K562 (cell line): ENCODE results near the gene PGD. TPM values are rescaled to one million over a fixed set of nuclear protein-coding genes. Genes with fewer than 3 reads are reported as not detected.
A peak's percentile ranks its signal among the peaks of the same experiment; 100 is the strongest.

ENCODE experiments used
- BRD4 ChIP-seq: fragments of 200-600 bp; sonication (generic); IDR thresholded peaks from 2 replicates; pipeline ENCODE4 v1.6.1; 2017; ENCODE audit warnings: inconsistent platforms
- BRF1 ChIP-seq: IDR thresholded peaks from 3 replicates; pipeline ENCODE4 v1.6.1; 2011; ENCODE audit warnings: borderline replicate concordance, mild to moderate bottlenecking; ENCODE audit not compliant: insufficient read length; ENCODE audit errors: extremely low read depth
- CBFB ChIP-seq: sonication (generic); formaldehyde crosslinking; IDR thresholded peaks from 2 replicates; pipeline ENCODE4 v1.4.0; 2020; ENCODE audit warnings: mild to moderate bottlenecking, missing genetic modification reagents
- FUS ChIP-seq: fragments of 200-400 bp; formaldehyde crosslinking; optimal IDR thresholded peaks from 2 replicates; pipeline ENCODE3; 2017; ENCODE audit warnings: low read depth, low read length
- KLF6 ChIP-seq: fragments of 250-450 bp; sonication (Bioruptor Pico); IDR thresholded peaks from 2 replicates; pipeline ENCODE4 v1.4.0; 2020; ENCODE audit warnings: mild to moderate bottlenecking, moderate library complexity, borderline replicate concordance
- PHB ChIP-seq: fragments of 250-450 bp; sonication (Bioruptor Pico); IDR thresholded peaks from 2 replicates; pipeline ENCODE4 v1.5.0; 2021
- PHF20 ChIP-seq: fragments of 450-650 bp; IDR thresholded peaks from 2 replicates; pipeline ENCODE4 v1.6.1; 2018; ENCODE audit not compliant: partially characterized antibody
- SMARCE1 ChIP-seq: fragments of 450-650 bp; IDR thresholded peaks from 2 replicates; pipeline ENCODE4 v1.7.1; 2016; ENCODE audit warnings: mild to moderate bottlenecking
- SP2 ChIP-seq: IDR thresholded peaks from 2 replicates; pipeline ENCODE4 v1.6.1; 2011; ENCODE audit warnings: mild to moderate bottlenecking, low read depth, low read length, moderate library complexity; ENCODE audit not compliant: poor library complexity, severe bottlenecking; ENCODE audit errors: extremely low read depth
- TAF1 ChIP-seq: IDR thresholded peaks from 2 replicates; pipeline ENCODE4 v1.6.1; 2011; ENCODE audit warnings: mild to moderate bottlenecking, low read length, moderate library complexity; ENCODE audit not compliant: insufficient read depth, control insufficient read depth, severe bottlenecking; ENCODE audit errors: extremely low read depth
- ZBTB1 ChIP-seq: sonication (generic); formaldehyde crosslinking; IDR thresholded peaks from 2 replicates; pipeline ENCODE4 v1.8.1; 2023; ENCODE audit warnings: missing genetic modification reagents, low read depth, mild to moderate bottlenecking, borderline replicate concordance
- ZNF134 ChIP-seq: fragments of 250-450 bp; sonication (Bioruptor Pico); conservative IDR thresholded peaks from 2 replicates; pipeline ENCODE4 v1.4.0; 2020
- ZNF140 ChIP-seq: fragments of 250-450 bp; sonication (Bioruptor Pico); IDR thresholded peaks from 2 replicates; pipeline ENCODE4 v1.8.0; 2021; ENCODE audit warnings: moderate library complexity, mild to moderate bottlenecking, inconsistent platforms
- ZNF197 ChIP-seq: fragments of 200-800 bp; sonication (Bioruptor generic); IDR thresholded peaks from 2 replicates; pipeline ENCODE4 v1.6.1; 2016; ENCODE audit warnings: low read depth, missing genetic modification characterization, missing compliant biosample characterization
- ZNF76 ChIP-seq: fragments of 250-450 bp; sonication (Bioruptor Pico); IDR thresholded peaks from 2 replicates; pipeline ENCODE4 v1.4.0; 2020; ENCODE audit warnings: mild to moderate bottlenecking, moderate library complexity, borderline replicate concordance
- polyA plus RNA-seq, 8 experiments: library from polyadenylated mRNA; depleted of rRNA in 4 of 8; stranded (reverse) in 5 of 8; unstranded in 3 of 8; fragments of >200 nt; fragmentation: Nextera tagmentation in 2 of 8; fragmentation: Illumina TruSeq in 1 of 8; extraction: Ambion mirVana in 2 of 8; extraction: Trizol in 1 of 8; gene quantifications; 2 replicates each; pipeline versions ENCODE4 v1.2.1 to v1.2.3, GENCODE V29; 2011 to 2014; ENCODE audit warnings: inconsistent platforms in 1 of 8, missing spikeins in 1 of 8
- total RNA-seq, 7 experiments: library from RNA; depleted of rRNA in 6 of 7; stranded (reverse); fragments of >200 nt in 6 of 7; fragmentation: Illumina TruSeq in 2 of 7; extraction: Trizol in 2 of 7; gene quantifications; 2 replicates each; pipeline versions ENCODE4 v1.2.1 to v1.2.3, GENCODE V29; 2011 to 2021; ENCODE audit warnings: low replicate concordance in 1 of 7
- TF ChIP-seq, protein P1 (sequence below): fragments of 250-450 bp; sonication (Bioruptor Pico); IDR thresholded peaks from 2 replicates; pipeline ENCODE4 v1.4.0; 2020
- TF ChIP-seq, protein P2 (sequence below): sonication (generic); formaldehyde crosslinking; IDR thresholded peaks from 2 replicates; pipeline ENCODE4 v1.8.0; 2023; ENCODE audit warnings: mild to moderate bottlenecking, missing genetic modification reagents
- TF ChIP-seq, protein P3 (sequence below): fragments of 250-450 bp; sonication (Bioruptor Pico); IDR thresholded peaks from 2 replicates; pipeline ENCODE4 v1.4.0; 2020; ENCODE audit warnings: borderline replicate concordance

The PGD gene
- total and polyA plus RNA-seq, 9 of the 15 experiments (the other 6 are each of a cell fraction or from before 2014, with no cell fraction given): 177 to 542 (median 270) TPM

DNA sequence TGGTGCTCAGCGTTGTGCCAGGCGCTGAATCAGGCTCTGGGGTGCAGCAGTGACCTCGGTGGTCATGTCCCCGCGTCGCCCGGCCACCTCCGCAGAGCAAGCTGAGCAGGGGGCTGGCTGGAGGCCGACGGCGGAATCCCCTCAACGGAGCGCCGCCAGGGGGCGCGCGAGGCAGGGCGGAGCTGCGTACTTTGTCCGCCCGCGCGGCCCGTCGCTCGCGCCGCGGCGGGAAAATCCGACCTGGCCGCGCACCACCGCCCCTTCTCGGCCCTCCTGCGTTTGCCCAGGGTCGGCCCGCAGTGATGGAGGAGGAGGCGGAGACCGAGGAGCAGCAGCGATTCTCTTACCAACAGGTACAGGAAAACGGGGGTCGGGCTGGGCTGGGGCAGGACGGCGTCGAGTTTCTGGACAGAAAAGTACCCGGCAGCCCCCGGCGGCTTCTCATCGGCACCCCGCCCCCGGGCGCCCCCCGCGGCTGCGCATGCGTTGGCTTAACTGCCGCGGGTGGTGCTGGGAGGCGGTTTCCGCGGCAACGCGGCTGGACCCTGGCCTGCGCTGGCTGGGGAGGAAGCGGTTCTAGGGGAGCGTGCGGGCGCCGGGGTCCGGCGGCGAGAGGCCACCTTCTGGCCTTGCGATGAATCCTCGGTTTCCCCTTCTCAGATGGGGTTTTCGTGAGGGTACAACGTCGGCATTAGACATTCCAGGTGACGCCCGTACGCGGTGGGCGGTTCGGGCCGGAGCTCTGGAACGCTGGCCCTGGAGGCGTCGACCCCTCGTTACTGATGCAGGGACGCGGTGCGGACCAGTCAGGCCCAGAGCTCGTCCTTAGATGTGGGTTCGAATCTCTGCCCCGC, 31.6 kb downstream of the PGD start, which contains the start of gene CENPS (continued):
- TF ChIP-seq, protein P1, sequence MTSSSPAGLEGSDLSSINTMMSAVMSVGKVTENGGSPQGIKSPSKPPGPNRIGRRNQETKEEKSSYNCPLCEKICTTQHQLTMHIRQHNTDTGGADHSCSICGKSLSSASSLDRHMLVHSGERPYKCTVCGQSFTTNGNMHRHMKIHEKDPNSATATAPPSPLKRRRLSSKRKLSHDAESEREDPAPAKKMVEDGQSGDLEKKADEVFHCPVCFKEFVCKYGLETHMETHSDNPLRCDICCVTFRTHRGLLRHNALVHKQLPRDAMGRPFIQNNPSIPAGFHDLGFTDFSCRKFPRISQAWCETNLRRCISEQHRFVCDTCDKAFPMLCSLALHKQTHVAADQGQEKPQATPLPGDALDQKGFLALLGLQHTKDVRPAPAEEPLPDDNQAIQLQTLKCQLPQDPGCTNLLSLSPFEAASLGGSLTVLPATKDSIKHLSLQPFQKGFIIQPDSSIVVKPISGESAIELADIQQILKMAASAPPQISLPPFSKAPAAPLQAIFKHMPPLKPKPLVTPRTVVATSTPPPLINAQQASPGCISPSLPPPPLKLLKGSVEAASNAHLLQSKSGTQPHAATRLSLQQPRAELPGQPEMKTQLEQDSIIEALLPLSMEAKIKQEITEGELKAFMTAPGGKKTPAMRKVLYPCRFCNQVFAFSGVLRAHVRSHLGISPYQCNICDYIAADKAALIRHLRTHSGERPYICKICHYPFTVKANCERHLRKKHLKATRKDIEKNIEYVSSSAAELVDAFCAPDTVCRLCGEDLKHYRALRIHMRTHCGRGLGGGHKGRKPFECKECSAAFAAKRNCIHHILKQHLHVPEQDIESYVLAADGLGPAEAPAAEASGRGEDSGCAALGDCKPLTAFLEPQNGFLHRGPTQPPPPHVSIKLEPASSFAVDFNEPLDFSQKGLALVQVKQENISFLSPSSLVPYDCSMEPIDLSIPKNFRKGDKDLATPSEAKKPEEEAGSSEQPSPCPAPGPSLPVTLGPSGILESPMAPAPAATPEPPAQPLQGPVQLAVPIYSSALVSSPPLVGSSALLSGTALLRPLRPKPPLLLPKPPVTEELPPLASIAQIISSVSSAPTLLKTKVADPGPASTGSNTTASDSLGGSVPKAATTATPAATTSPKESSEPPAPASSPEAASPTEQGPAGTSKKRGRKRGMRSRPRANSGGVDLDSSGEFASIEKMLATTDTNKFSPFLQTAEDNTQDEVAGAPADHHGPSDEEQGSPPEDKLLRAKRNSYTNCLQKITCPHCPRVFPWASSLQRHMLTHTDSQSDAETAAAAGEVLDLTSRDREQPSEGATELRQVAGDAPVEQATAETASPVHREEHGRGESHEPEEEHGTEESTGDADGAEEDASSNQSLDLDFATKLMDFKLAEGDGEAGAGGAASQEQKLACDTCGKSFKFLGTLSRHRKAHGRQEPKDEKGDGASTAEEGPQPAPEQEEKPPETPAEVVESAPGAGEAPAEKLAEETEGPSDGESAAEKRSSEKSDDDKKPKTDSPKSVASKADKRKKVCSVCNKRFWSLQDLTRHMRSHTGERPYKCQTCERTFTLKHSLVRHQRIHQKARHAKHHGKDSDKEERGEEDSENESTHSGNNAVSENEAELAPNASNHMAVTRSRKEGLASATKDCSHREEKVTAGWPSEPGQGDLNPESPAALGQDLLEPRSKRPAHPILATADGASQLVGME: peak; percentile 89
- peak; percentile 44 for TF ChIP-seq FUS
- TF ChIP-seq KLF6 (CRISPR knock-in tag): peak; percentile 79; the same call in 1 of the 2 replicates
- peak; percentile 94 for TF ChIP-seq ZNF76 (CRISPR knock-in tag)
- TF ChIP-seq BRD4: no peak
- TF ChIP-seq TAF1: peak; percentile 29
- no peak for TF ChIP-seq ZNF197 (CRISPR knock-in tag)
- peak; percentile 89 for TF ChIP-seq CBFB
- no peak for TF ChIP-seq SMARCE1
- TF ChIP-seq BRF1: no peak
- no peak for TF ChIP-seq ZNF140 (CRISPR knock-in tag)
- 0 out of 2 replicates have a peak, but pooled peaks have one; percentile 57 for TF ChIP-seq ZBTB1
- 0 out of 2 replicates have a peak, but pooled peaks have one; percentile 28 for TF ChIP-seq PHB (CRISPR knock-in tag)
- TF ChIP-seq, protein P2, sequence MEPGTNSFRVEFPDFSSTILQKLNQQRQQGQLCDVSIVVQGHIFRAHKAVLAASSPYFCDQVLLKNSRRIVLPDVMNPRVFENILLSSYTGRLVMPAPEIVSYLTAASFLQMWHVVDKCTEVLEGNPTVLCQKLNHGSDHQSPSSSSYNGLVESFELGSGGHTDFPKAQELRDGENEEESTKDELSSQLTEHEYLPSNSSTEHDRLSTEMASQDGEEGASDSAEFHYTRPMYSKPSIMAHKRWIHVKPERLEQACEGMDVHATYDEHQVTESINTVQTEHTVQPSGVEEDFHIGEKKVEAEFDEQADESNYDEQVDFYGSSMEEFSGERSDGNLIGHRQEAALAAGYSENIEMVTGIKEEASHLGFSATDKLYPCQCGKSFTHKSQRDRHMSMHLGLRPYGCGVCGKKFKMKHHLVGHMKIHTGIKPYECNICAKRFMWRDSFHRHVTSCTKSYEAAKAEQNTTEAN (CRISPR knock-in tag): peak; percentile 87; the same call in 1 of the 2 replicates
- peak; percentile 77 for TF ChIP-seq PHF20
- peak; percentile 60; the same call in 1 of the 2 replicates for TF ChIP-seq ZNF134 (CRISPR knock-in tag)
- TF ChIP-seq, protein P3, sequence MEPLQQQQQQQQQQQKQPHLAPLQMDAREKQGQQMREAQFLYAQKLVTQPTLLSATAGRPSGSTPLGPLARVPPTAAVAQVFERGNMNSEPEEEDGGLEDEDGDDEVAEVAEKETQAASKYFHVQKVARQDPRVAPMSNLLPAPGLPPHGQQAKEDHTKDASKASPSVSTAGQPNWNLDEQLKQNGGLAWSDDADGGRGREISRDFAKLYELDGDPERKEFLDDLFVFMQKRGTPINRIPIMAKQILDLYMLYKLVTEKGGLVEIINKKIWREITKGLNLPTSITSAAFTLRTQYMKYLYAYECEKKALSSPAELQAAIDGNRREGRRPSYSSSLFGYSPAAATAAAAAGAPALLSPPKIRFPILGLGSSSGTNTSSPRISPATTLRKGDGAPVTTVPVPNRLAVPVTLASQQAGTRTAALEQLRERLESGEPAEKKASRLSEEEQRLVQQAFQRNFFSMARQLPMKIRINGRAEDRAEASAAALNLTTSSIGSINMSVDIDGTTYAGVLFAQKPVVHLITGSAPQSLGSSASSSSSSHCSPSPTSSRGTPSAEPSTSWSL (CRISPR knock-in tag): peak; percentile 27; the same call in 1 of the 2 replicates
- no peak for TF ChIP-seq SP2
